ENCODE results near the gene TAF11L3. TPM values are rescaled to one million over a fixed set of nuclear protein-coding genes. Genes with fewer than 3 reads are reported as not detected.
"Not testable (repeated sequence)": the region's sequence is repeated elsewhere in the genome, so short reads cannot be mapped to it uniquely, and the experiment has no call there.

The TAF11L3 gene
- total RNA-seq = not detected

DNA sequence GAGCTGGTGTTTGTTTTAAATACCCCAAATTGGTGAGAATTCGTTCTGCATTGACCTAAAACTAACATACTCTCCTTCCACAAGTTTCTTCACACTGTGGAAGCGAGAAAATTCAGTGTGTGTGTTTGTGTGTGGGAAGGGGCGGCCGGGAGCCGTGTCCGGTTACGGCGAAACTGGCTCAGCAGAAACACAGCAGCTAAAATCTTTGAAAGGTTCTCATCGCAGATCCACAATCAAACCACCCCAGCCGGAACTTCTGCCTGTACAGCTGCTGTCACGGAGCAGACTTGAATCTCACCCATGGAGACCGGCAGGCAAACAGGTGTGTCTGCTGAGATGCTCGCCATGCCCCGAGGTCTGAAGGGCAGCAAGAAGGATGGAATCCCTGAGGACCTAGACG, at the start of gene TAF11L3:
Gene TAF11L3, plus strand, starts transcription at position 301 of the 400 bp plus-strand sequence.
- H3K4me1 ChIP-seq; H3K27ac ChIP-seq; H3K4me3 ChIP-seq; intact Hi-C loops (cut with DNase I; ENCODE audit: low total_unique reads); H3K9me3 ChIP-seq; DNase-seq (ENCODE audit: low spot score in 2 of 2); H3K36me3 ChIP-seq; H3K27me3 ChIP-seq: not testable (repeated sequence)

DNA sequence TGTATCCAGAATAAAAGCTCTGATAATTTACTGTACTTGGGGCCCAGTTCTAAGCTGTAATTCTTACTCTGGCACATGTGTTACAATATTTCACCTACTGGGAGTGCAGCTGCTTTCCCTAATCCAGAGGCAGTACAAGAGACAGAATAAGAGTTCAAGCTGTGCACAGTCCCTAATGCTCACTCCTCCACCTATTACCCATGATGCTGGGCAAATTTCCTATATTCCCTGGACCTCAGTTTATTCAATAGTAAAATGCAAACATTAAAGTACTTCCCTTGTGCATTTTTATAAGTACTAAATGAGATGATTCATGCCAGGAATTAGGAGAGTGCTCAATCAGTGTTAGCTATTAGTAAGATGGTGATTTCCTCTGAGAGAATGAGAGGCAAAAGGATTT, 48.1 kb upstream of the TAF11L3 start:
- Histone ChIP-seq H3K4me1 (no peaks in the 10 kb centered on the region), H3K27ac (no peak overlapping the region), H3K36me3 (no peaks in the 10 kb centered on the region), H3K4me3 (no peak overlapping the region), H3K27me3 (no peaks in the 10 kb centered on the region), H3K9me3 (no peaks in the 10 kb centered on the region)
- no peak for DNase-seq (ENCODE audit: low spot score in 2 of 2)
- intact Hi-C loops (cut with DNase I; ENCODE audit: low total_unique reads) = no loop called here
- TF ChIP-seq, protein P1, sequence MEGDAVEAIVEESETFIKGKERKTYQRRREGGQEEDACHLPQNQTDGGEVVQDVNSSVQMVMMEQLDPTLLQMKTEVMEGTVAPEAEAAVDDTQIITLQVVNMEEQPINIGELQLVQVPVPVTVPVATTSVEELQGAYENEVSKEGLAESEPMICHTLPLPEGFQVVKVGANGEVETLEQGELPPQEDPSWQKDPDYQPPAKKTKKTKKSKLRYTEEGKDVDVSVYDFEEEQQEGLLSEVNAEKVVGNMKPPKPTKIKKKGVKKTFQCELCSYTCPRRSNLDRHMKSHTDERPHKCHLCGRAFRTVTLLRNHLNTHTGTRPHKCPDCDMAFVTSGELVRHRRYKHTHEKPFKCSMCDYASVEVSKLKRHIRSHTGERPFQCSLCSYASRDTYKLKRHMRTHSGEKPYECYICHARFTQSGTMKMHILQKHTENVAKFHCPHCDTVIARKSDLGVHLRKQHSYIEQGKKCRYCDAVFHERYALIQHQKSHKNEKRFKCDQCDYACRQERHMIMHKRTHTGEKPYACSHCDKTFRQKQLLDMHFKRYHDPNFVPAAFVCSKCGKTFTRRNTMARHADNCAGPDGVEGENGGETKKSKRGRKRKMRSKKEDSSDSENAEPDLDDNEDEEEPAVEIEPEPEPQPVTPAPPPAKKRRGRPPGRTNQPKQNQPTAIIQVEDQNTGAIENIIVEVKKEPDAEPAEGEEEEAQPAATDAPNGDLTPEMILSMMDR (IDR thresholded peaks at IDR 0.05) = no peak
- TF ChIP-seq POLR2AphosphoS5 (IDR thresholded peaks at IDR 0.05) = no peak
- no peak for TF ChIP-seq POLR2A (IDR thresholded peaks at IDR 0.05)

DNA sequence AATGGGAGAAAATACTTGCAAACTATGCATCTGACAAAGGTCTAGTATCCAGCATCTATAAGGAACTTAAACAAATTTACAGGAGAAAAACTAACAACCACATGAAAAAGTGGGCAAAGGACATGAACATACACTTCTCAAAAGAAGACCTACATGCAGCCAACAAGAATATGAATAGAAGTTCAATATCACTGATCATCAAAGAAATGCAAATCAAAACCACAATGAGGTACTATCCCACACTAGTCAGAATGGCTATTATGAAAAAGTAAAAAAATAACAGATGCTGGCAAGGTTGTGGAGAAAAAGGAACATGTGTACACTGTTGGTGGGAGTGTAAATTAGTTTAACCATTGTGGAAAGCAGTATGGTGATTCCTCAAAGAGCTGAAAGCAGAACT, 43.1 kb upstream of the TAF11L3 start:
- H3K4me1 ChIP-seq; H3K27ac ChIP-seq; H3K9me3 ChIP-seq; H3K27me3 ChIP-seq; H3K4me3 ChIP-seq; H3K36me3 ChIP-seq; intact Hi-C loops (cut with DNase I; ENCODE audit: low total_unique reads); DNase-seq (ENCODE audit: low spot score in 2 of 2): not testable (repeated sequence)

DNA sequence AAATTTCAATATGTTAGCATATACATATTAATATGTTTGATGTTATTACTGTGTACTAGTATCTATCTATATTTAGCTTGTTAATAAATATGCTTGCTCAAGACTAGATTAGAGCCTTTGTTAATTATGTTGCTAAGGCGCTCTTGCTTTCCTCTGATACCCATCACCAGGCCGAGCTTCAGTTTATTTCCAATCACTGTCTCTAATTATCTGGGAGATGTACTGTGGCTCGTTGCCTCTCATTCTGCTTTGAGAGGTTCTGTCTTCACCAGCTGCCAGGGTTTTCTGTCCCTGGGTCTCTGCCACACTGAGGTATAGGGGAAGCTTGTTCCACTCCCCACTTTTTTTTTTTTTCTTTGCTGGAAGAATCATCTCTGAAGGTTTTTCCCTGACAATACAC, 41.1 kb upstream of the TAF11L3 start:
- intact Hi-C loops (cut with DNase I; ENCODE audit: low total_unique reads) = no loop called here
- H3K4me1 ChIP-seq = no peaks in the 10 kb centered on the region
- H3K27ac ChIP-seq = no peak overlapping the region
- no peaks in the 10 kb centered on the region for H3K9me3 ChIP-seq
- H3K27me3 ChIP-seq = no peaks in the 10 kb centered on the region
- H3K4me3 ChIP-seq = no peak overlapping the region
- DNase-seq (ENCODE audit: low spot score in 2 of 2) = no peak
- TF ChIP-seq, protein P1 (IDR thresholded peaks at IDR 0.05) = no peak
- TF ChIP-seq POLR2A (IDR thresholded peaks at IDR 0.05) (no peak), POLR2AphosphoS5 (IDR thresholded peaks at IDR 0.05) (no peak)
- no peaks in the 10 kb centered on the region for H3K36me3 ChIP-seq

DNA sequence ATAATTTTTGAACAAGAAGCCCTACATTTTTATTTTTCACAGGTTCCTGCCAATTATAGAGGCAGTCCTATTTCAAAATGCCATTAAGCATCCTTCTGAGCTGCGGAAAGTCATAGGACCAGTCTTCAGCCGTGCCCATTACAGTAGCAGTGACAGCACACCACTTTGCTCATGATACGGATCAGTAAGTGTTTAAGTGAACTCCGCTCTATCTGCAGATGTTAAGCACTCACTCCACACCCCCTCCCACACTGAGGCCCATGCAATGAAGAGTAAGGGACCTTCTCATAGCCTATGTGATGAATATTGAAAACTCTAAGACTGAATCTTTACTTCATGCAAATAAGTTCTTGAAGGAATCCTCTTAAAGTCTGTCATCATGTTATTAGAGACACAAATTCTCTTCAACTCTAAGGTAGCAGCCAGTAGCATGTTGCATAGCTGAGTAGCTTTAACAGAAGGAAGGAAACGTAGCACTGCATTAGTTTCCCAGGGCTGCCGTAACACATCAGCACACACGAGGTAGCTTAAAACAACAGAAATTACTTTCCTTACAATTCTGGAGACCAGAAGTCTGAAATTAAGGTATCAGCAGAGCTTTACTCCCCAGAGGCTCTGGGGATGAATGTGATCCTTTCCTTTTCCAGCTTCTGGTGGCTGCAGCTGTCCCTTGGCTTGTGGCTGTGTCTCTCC, 40.4 kb upstream of the TAF11L3 start:
- no peaks in the 10 kb centered on the region for H3K9me3 ChIP-seq
- no peak for TF ChIP-seq POLR2A (IDR thresholded peaks at IDR 0.05)
- TF ChIP-seq POLR2AphosphoS5 (IDR thresholded peaks at IDR 0.05) = no peak
- H3K27ac ChIP-seq = no peak overlapping the region
- intact Hi-C loops (cut with DNase I; ENCODE audit: low total_unique reads) = no loop called here
- H3K27me3 ChIP-seq = no peaks in the 10 kb centered on the region
- H3K4me3 ChIP-seq = no peak overlapping the region
- no peaks in the 10 kb centered on the region for H3K36me3 ChIP-seq
- no peaks in the 10 kb centered on the region for H3K4me1 ChIP-seq
- DNase-seq (ENCODE audit: low spot score in 2 of 2) = no peak

DNA sequence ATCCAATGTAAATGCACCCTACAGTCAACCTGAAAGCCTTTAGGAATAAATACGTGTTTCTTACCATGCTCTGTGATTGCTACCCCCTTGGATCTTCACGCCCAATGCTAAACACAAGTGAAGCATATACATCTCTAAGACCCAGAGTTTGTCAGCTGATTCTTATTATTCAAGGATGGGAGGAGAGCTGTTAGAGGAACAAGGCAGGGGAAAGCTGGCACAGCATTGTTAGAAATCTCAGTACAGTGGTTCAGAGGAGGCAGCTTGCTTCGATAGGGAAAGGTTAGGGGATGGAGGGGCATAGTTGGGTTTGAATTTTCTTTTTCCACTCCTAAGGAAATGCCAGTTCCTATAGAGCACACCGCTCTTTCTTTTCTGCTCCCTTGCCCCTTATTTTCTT, 36.8 kb upstream of the TAF11L3 start:
- Histone ChIP-seq H3K27me3 (no peaks in the 10 kb centered on the region), H3K36me3 (no peaks in the 10 kb centered on the region), H3K4me3 (no peak overlapping the region), H3K27ac (no peak overlapping the region), H3K4me1 (no peaks in the 10 kb centered on the region), H3K9me3 (no peaks in the 10 kb centered on the region)
- intact Hi-C loops (cut with DNase I; ENCODE audit: low total_unique reads) = no loop called here
- no peak for DNase-seq (ENCODE audit: low spot score in 2 of 2)
- TF ChIP-seq POLR2A (IDR thresholded peaks at IDR 0.05) (no peak), POLR2AphosphoS5 (IDR thresholded peaks at IDR 0.05) (no peak)
- TF ChIP-seq, protein P1 (IDR thresholded peaks at IDR 0.05) = no peak

DNA sequence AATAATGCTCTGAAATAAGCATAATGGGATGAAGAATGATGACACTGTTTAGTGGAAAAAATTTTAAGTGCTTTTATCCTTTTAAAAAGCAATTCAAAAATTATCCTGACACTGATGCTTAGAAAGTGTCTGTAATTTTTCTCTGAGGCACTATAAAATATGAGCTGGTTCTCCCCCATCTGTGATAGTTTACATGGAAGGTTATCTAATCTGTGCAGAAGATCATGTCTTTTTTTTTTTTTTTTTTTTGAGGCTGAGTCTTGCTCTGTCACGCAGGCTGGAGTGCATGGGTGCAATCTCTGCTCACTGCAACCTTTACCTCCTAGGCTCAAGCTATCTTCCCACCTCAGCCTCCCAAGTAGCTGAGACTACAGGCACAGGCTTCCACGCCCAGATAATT, 35.4 kb upstream of the TAF11L3 start:
- Histone ChIP-seq H3K4me1 (no peaks in the 10 kb centered on the region), H3K9me3 (no peaks in the 10 kb centered on the region), H3K4me3 (no peak overlapping the region), H3K27me3 (no peaks in the 10 kb centered on the region), H3K27ac (no peak overlapping the region), H3K36me3 (no peaks in the 10 kb centered on the region)
- TF ChIP-seq POLR2A (IDR thresholded peaks at IDR 0.05) = no peak
- intact Hi-C loops (cut with DNase I; ENCODE audit: low total_unique reads) = no loop called here
- no peak for DNase-seq (ENCODE audit: low spot score in 2 of 2)

DNA sequence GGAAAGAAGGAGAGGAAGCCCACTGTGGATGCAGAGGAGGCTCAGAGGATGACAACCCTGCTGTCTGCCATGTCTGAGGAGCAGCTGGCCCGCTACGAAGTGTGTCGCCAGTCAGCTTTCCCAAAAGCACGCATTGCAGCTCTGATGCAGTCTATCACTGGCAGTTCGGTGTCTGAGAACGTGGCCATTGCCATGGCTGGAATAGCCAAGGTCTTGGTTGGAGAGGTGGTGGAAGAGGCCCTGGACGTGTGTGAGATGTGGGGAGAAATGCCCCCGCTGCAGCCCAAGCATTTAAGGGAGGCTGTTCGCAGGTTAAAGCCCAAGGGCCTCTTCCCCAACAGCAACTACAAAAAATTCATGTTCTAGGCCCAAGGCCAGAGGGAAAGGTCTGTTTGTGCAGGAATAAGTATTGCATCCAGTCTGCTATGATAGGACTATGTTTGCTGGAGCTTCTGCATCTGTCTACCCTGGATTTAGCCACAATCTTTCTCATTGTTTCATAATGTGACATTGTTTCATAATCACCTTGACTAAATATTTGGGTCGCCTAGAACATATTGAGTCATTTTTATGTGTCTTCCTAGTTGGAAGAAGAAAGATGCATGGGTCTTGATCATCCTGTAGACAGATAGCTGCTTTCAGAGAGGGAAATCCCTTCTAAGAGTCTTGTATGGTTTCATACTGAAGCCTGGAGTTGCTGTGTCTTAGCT, 31.5 kb upstream of the TAF11L3 start:
- H3K9me3 ChIP-seq; intact Hi-C loops (cut with DNase I; ENCODE audit: low total_unique reads); H3K36me3 ChIP-seq; H3K27ac ChIP-seq; H3K4me3 ChIP-seq; DNase-seq (ENCODE audit: low spot score in 2 of 2); H3K4me1 ChIP-seq; H3K27me3 ChIP-seq: not testable (repeated sequence)

Data from breast epithelium (tissue), 4 donors.